Posterior cingulate gyrus (tissue), 11 donors: Measurements from ENCODE around the gene MRNIP.
"Not testable (repeated sequence)": the region's sequence is repeated elsewhere in the genome, so short reads cannot be mapped to it uniquely, and the experiment has no call there.

Experiments
- DNase-seq, 10 donors: peaks; one replicate each; pipeline versions ENCODE4 v3.0.0 to v3.0.0-alpha.2; 2020 to 2021; ENCODE audit warnings: mixed read lengths in 3 of 10
- intact Hi-C: fragments of 100-400 bp; cut with DNase I; formaldehyde crosslinking; loops from one replicate; pipeline ENCODE4 v1.15.1; 2023

The MRNIP gene

DNA sequence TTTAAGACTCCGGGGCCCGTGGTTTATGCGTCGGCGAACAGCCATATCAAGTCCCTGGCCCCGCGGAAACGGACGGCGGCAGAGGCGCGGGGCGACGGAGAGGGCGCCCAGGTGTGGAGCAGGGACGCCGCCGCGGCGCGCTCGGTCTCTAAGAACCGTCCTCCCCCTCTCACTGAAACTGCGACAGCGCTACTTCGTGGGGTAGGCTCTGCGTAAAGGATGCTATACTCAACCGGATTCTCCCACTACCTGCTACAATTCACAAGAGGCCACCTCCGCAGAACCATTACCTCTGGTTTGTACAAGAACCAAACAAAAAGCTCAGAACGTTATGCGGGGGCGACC lies 404 bp downstream of the MRNIP start:
- DNase-seq: peak in 3 of 10 donors; percentile 37 to 90 (median 78)
- intact Hi-C loops: loop anchor here (5.0 kb wide), 3 partner anchors 36 to 51 kb away; partner anchors contain the start of genes MGAT4B, SQSTM1 and TBC1D9B

- intact Hi-C loops: no loop called here
- DNase-seq: peak in 2 of 10 donors; percentile 8 to 52
Measured at GRCh38 chr5:179854356-179854755, 4.3 kb downstream of the MRNIP start.

DNA sequence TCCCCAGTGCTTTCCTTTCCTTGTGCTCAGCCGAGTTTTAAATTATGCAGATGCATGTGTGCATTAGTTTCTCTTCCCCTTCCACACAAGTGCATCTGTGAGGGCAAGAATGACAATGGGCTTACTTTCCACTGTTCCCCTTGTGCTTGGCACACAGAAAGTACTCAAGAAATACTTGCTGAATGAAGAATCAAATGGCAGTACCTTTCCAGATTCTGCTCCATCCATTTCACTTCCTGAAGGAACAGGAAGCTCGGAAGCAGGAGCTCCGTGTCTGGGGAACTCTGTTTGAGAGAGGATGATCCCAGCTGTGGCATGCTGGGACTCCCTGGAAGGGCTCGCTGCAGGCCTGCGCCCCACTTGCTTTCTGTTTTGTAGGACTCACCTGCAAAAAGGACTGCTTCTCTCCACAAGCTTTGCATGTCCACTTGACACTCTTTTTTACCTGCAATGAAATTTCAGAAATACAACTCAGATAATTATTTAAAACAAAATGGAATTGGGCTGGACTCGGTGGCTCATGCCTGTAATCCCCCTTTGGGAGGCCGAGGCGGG lies 5.5 kb downstream of the MRNIP start:
- intact Hi-C loops: no loop called here
- peak in 2 of 10 donors; percentile 15 for DNase-seq

- DNase-seq: peak in 1 of 10 donors; percentile 55
- intact Hi-C loops: no loop called here
Measured at GRCh38 chr5:179841621-179842020, 17.0 kb downstream of the MRNIP start.

GRCh38 chr5:179840766-179841165 lies 17.9 kb downstream of the MRNIP start:
- intact Hi-C loops: no loop called here
- peak in 1 of 10 donors; percentile 73 for DNase-seq

DNA sequence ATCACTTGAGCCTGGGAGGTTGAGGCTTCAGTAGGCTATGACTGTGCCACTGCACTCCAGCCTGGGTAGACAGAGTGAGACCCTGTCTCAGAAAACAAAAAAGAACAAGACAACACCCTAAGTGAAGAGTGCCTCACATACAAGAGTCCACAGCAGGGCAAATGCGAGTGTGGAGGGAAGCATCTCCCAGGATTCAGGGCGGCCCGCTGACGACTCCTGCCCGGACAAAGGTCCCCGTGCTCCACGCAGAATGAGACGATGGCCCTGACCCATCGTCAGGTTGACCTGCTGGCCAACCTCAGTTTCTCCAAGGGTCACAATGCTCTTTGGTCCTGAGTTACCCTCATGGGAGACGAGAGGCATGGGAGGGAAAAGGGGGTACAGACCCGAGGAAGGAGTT lies 18.3 kb downstream of the MRNIP start:
- peak in 1 of 10 donors; percentile 69 for DNase-seq
- intact Hi-C loops: no loop called here

- intact Hi-C loops: no loop called here
- peak in 1 of 10 donors; percentile 77 for DNase-seq
Measured at GRCh38 chr5:179839328-179840256, 19.0 kb downstream of the MRNIP start.

GRCh38 chr5:179837076-179838011 lies 21.3 kb downstream of the MRNIP start:
- peak in 2 of 10 donors; percentile 51 to 84 for DNase-seq
- intact Hi-C loops: no loop called here

GRCh38 chr5:179836225-179837019 lies 22.2 kb downstream of the MRNIP start:
- intact Hi-C loops: no loop called here
- DNase-seq: no peak

GRCh38 chr5:179834871-179835270 lies 23.7 kb downstream of the MRNIP start:
- DNase-seq: peak in 1 of 10 donors; percentile 39

GRCh38 chr5:179834120-179834519 lies 24.5 kb downstream of the MRNIP start:
- intact Hi-C loops: no loop called here
- peak in 1 of 10 donors; percentile 44 for DNase-seq

More at GRCh38 chr5:179834871-179835270, 23.7 kb downstream of the MRNIP start:
- intact Hi-C loops: not testable (repeated sequence)

DNA sequence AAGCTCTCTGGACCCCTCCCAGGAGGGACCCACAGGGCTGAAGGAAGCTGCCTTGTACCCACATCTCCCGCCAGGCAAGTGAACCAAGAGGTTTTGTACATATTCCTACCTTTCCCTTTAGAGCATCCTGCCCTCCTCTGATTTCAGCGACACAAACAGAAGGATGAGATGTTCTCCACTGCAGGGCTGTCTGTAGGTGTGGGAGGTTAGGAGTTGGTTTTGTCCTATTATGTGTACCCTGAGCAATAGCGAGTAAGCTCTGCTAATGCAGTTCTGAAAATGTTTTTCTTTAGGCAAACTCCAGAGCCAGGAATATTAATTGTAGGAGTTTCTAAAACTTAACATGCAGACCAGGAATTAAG lies 24.9 kb downstream of the MRNIP start:
- intact Hi-C loops: no loop called here
- no peak for DNase-seq

DNA sequence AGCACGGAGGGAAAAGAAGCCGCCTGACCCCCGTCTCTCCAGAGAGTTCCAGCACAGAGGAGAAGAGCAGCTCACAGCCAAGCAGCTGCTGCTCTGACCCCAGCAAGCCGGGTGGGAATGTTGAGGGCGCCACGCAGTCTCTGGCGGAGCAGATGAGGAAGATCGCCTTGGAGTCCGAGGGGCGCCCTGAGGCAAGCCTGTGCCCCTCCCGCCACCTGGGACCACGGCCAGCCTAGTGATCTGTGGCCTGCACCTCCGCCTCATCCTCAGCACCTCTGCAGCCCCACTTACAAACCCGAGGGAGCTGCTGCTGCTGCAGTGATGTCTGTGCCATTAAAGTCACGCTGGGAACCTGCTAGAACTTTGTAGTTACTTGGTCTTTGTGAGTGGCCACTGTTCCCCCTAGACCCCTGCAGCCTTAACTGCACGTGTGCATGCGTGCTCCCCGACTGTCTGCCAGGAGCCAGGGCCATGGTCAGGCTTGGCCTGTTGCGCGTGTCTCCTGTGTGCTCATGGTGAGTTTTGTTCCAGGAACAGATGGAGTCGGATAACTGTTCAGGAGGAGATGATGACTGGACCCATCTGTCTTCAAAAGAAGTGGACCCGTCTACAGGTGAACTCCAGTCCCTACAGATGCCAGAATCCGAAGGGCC lies 25.4 kb downstream of the MRNIP start:
- DNase-seq: no peak
- intact Hi-C loops: no loop called here

DNA sequence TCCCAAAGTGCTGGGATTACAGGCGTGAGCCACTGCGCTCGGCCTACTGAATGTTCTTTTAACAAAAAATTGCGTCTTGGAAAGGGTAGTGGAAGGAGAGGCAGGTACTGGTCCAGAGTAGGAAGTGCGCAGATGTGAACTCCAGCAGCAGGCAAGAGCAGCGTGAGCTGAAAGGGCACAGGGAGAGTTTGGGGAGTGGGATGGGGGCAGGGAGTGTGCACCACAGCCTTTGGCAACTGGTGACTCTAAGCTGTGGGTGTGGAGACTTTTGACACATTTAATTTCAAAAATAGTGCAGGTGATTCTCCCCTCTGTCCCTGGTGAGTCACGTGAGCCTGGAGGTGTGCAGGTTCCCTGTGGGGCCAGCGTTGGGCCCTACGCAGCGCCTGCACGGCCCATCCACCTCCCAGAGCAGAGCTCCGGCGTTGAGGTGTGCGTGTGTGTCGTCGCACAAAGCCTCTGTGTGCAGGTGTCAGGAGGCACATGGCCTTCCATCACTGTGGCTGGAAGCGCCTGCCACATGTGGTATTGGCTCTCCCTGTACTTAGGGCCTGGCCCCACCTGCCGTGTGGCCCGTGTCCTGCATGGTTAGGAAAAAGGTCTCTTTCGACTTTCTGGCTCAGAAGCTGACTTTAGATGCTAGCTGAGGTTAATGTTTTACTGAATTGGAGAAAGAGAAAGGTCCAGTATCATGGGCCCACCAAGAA lies 26.4 kb downstream of the MRNIP start:
- intact Hi-C loops: no loop called here
- DNase-seq: peak in 1 of 10 donors; percentile 35

- no peak for DNase-seq
- intact Hi-C loops: no loop called here
Measured at GRCh38 chr5:179830818-179831468, 27.7 kb downstream of the MRNIP start.

- DNase-seq: no peak
Measured at GRCh38 chr5:179829732-179830435, 28.7 kb downstream of the MRNIP start.

DNA sequence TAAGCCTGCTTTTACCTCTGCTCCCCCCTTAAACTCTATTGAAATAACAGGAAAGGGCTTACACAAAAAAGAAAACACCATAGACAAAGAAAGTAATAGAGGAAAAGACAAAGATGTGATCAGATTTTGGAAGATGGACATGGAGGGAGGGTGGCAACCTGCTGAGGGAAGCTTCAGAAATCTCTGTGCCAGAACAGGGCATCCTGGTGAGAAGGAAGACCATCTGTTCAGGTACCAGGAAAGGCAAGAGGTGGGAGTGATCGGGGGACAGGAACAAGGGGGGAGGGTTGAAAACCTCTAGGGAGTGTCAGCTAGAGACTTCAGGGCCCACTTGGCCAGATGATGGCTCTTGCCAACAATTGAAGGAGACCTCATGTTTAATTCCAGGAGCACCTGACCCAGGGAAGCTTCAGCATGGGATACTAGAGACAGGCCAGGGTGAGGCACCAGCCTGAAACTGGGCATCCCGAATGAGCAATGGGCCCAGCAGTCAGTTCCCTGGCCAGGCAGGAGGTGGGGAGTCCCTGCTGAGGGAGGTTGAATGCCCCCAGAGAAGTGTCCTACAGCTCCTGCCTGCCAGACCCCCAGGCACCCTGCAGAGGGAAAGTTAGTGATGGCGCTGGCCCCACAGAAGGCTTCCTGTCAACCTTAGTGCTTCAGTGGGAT lies 29.7 kb downstream of the MRNIP start:
- intact Hi-C loops: no loop called here
- peak in 2 of 10 donors; percentile 49 to 56 for DNase-seq

More at GRCh38 chr5:179829732-179830435, 28.7 kb downstream of the MRNIP start:
- intact Hi-C loops: no loop called here
